ENCODE data around the gene MPG. TPM values are rescaled to one million over a fixed set of nuclear protein-coding genes. Genes with fewer than 3 reads are reported as not detected.
"Not testable (repeated sequence)": the region's sequence is repeated elsewhere in the genome, so short reads cannot be mapped to it uniquely, and the experiment has no call there.

Gene MPG
- total RNA-seq, 1 experiment from 2014 or later: 86.2 TPM

DNA sequence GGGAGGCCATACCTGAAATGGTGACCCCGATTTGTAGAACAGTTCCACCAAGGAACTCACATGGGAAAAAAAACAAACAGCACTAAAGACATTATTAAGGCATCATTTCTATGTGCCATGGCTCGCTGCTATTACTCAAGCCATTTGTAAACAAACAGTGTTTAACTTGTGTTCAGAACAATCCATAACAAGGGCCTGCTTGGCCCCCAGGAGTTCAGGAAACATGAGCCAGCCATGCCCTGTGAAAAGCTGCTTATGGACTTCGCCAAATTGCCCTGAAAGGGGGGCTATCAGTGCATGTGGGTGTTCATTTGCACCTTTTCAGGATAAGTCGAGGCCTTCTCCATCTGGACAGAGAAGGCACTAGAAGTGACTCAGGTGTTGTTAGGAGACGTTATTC, 32.6 kb upstream of the MPG start:
- Histone ChIP-seq H2AFZ (no peak overlapping the region), H3K36me3 (ENCODE audit: low read depth) (peaks cover 7% of the 10 kb centered on the region), H3K9me3 (ENCODE audit: insufficient read depth, low read depth) (no peaks in the 10 kb centered on the region), H3K4me2 (no peak overlapping the region), H3K4me1 (replicated peaks; ENCODE audit: insufficient read depth) (no peaks in the 10 kb centered on the region), H3K27ac (no peak overlapping the region), H3K9me2 (ENCODE audit: insufficient read depth) (no peaks in the 10 kb centered on the region), H3F3A (ENCODE audit: insufficient read depth, low read depth) (peaks cover 11% of the 10 kb centered on the region; the same call in 1 of the 2 replicates), H3K27me3 (ENCODE audit: insufficient read depth, low read depth) (no peaks in the 10 kb centered on the region), H3K79me2 (ENCODE audit: low read depth) (peaks cover 15% of the 10 kb centered on the region; the same call in 1 of the 2 replicates), H3K4me3 (no peak overlapping the region), H4K20me1 (ENCODE audit: insufficient read depth) (no peaks in the 10 kb centered on the region)
- DNase-seq: no peak
- ChIA-PET POLR2A (ENCODE audit: unreplicated experiment) (no interaction called here), CTCF (no interaction called here)
- TF ChIP-seq, protein P1, sequence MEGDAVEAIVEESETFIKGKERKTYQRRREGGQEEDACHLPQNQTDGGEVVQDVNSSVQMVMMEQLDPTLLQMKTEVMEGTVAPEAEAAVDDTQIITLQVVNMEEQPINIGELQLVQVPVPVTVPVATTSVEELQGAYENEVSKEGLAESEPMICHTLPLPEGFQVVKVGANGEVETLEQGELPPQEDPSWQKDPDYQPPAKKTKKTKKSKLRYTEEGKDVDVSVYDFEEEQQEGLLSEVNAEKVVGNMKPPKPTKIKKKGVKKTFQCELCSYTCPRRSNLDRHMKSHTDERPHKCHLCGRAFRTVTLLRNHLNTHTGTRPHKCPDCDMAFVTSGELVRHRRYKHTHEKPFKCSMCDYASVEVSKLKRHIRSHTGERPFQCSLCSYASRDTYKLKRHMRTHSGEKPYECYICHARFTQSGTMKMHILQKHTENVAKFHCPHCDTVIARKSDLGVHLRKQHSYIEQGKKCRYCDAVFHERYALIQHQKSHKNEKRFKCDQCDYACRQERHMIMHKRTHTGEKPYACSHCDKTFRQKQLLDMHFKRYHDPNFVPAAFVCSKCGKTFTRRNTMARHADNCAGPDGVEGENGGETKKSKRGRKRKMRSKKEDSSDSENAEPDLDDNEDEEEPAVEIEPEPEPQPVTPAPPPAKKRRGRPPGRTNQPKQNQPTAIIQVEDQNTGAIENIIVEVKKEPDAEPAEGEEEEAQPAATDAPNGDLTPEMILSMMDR (conservative IDR thresholded peaks at IDR 0.05): no peak
- TF ChIP-seq EZH2 (IDR thresholded peaks at IDR 0.05; ENCODE audit: low read depth): no peak
- intact Hi-C loops (cut with micrococcal nuclease; ENCODE audit: unreplicated experiment): no loop called here
- no TSS peak for BruUV-seq (replicated peaks)

DNA sequence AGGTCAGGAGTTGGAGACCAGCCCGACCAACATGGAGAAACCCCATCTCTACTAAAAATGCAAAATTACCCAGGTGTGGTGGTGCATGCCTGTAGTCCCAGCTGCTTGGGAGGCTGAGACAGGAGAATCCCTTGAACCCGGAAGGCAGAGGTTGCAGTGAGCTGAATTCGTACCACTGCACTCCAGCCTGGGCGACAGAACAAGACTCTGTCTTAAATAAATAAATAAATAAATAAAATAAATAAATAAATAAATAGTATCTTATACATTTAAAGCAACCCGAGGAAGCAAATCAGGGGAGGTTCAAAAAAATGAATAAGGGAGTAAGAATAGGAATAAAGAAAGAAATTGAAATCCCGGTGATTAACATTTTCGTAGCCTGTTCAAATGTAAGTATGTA, 31.5 kb upstream of the MPG start:
- CTCF ChIA-PET; BruUV-seq (replicated peaks); DNase-seq: not testable (repeated sequence)

DNA sequence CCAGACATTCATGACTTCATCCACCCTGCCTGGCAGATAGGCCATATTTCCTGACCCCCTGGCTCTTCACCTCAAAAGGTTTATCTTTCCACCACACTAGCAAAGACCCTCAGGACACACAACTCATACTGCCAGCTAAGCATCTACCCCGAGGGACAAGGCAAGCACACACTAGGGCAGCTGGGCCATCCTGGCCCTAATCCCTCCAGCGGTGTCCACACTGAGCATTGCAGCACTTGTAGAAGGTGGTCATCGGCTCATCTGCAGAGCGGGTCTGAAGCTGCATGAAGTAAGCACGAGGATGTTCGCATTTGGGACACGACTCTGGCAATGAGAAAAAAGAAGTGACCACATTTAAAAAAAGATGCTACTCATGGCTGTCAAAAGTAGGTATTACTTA, 30.8 kb upstream of the MPG start:
- Histone ChIP-seq H3K4me3 (no peak overlapping the region), H3K27ac (no peak overlapping the region), H3K4me2 (no peak overlapping the region), H3K9me3 (ENCODE audit: insufficient read depth, low read depth) (no peaks in the 10 kb centered on the region), H3F3A (ENCODE audit: insufficient read depth, low read depth) (peaks cover 13% of the 10 kb centered on the region), H3K27me3 (ENCODE audit: insufficient read depth, low read depth) (no peaks in the 10 kb centered on the region), H2AFZ (no peak overlapping the region), H4K20me1 (ENCODE audit: insufficient read depth) (0 out of 2 replicates have a peak, but pooled peaks cover 10% of the 10 kb centered on the region), H3K9me2 (ENCODE audit: insufficient read depth) (no peaks in the 10 kb centered on the region), H3K36me3 (ENCODE audit: low read depth) (peaks cover 13% of the 10 kb centered on the region), H3K4me1 (replicated peaks; ENCODE audit: insufficient read depth) (peaks cover 9% of the 10 kb centered on the region), H3K79me2 (ENCODE audit: low read depth) (peaks cover 32% of the 10 kb centered on the region)
- no TSS peak for BruUV-seq (replicated peaks)
- CTCF ChIA-PET: no interaction called here
- POLR2A ChIA-PET (ENCODE audit: unreplicated experiment): no interaction called here
- intact Hi-C loops (cut with micrococcal nuclease; ENCODE audit: unreplicated experiment): no loop called here
- no peak for DNase-seq
- TF ChIP-seq, protein P1 (conservative IDR thresholded peaks at IDR 0.05): no peak
- no peak for TF ChIP-seq EZH2 (IDR thresholded peaks at IDR 0.05; ENCODE audit: low read depth)

More for the DNA sequence above, 31.5 kb upstream of the MPG start:
- Histone ChIP-seq H3F3A (ENCODE audit: insufficient read depth, low read depth) (peaks cover 14% of the 10 kb centered on the region), H3K36me3 (ENCODE audit: low read depth) (peaks cover 13% of the 10 kb centered on the region), H3K79me2 (ENCODE audit: low read depth) (peaks cover 26% of the 10 kb centered on the region)
- H3K27ac ChIP-seq; H3K9me2 ChIP-seq (ENCODE audit: insufficient read depth); intact Hi-C loops (cut with micrococcal nuclease; ENCODE audit: unreplicated experiment); H3K4me3 ChIP-seq; H3K4me2 ChIP-seq; H3K9me3 ChIP-seq (ENCODE audit: insufficient read depth, low read depth); POLR2A ChIA-PET (ENCODE audit: unreplicated experiment); H3K27me3 ChIP-seq (ENCODE audit: insufficient read depth, low read depth); H4K20me1 ChIP-seq (ENCODE audit: insufficient read depth); H3K4me1 ChIP-seq (replicated peaks; ENCODE audit: insufficient read depth); H2AFZ ChIP-seq: not testable (repeated sequence)

Measured in PC-9 (cell line).